Mesangial cell (primary cell): ENCODE data around the gene PCDHGC5. TPM values are rescaled to one million over a fixed set of nuclear protein-coding genes. Genes with fewer than 3 reads are reported as not detected.

Source experiments
- total RNA-seq: library from RNA; depleted of rRNA; stranded (reverse); fragments of >200 nt; gene quantifications from 2 replicates; pipeline ENCODE4 v1.2.3, GENCODE V29; 2015

Gene PCDHGC5
- 0.33 and 1.4 TPM in 2 replicates for total RNA-seq

DNA sequence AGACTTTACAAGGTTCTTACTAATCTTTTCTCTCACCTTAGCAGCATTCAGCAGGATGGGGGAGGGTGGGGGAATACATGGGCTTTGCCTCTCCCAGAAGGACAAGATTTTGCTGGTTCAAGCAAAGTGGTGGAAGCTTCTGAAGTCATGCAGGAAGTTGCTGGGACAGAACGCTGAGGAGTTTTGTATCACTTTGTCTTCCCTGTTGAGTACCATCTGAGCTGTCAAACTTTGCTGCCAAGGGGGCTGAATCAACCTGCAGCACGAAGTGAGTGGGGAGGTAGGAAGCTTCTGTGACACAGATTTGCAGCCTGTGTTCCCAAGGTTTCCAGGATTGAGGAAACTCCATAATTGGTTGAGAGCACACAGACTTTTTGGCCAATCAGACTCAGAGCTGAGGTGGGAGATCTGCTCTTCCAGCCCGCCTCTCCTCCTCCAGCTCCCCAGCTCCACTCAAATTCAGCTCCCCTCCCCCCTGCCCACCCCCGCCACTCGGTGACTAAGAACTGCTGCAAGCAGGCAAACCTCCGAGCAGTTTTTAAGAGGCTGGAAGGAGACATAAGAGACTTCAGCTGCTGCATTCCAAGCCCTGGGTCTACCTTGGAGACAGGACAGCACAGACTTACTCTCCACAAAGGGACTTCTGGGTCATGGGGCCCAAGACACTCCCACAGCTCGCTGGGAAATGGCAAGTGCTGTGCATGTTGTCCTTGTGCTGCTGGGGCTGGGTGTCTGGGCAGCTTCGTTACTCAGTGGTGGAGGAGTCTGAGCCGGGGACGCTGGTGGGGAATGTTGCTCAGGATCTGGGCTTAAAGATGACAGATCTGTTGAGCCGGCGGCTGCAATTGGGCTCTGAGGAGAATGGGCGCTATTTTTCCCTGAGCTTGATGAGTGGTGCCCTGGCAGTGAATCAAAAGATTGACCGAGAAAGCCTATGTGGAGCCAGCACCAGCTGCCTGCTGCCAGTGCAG lies at the start of gene PCDHGC5:
TSS of gene PCDHGC5 (plus strand) at position 491 of the 971 bp plus-strand sequence. CDS start at position 651, 160 bp downstream.

GRCh38 chr5:141475625-141476131 lies 13.2 kb upstream of the PCDHGC5 start, which contains the start of gene PCDHGC3:
PCDHGC3 (plus strand) TSS chr5:141475966; CDS start chr5:141476117, 151 bp downstream.

GRCh38 chr5:141484641-141485311 lies 4.1 kb upstream of the PCDHGC5 start, which contains the start of gene PCDHGC4:
PCDHGC4 (plus strand) TSS chr5:141485030; CDS start chr5:141485174, 144 bp downstream.

Other genes with a start within 250 kb of the PCDHGC5 start
- 0.16 and 1.0 TPM in 2 replicates for gene PCDHB15, start 243.7 kb upstream of the PCDHGC5 start, total RNA-seq
- 0.63 TPM in 1 of 2 replicates, not detected in the other for gene SLC25A2, start 185.0 kb upstream of the PCDHGC5 start, total RNA-seq
- 24.3 and 29.2 TPM in 2 replicates for gene TAF7, start 168.3 kb upstream of the PCDHGC5 start, total RNA-seq
- 0.33 and 0.51 TPM in 2 replicates for gene PCDHGA1, start 158.6 kb upstream of the PCDHGC5 start, total RNA-seq
- gene PCDHGA2, start 150.3 kb upstream of the PCDHGC5 start, total RNA-seq, result 1.1 and 4.1 TPM in 2 replicates
- gene PCDHGA3, start 145.3 kb upstream of the PCDHGC5 start, total RNA-seq, result 0.65 and 2.5 TPM in 2 replicates
- gene PCDHGB1, start 139.0 kb upstream of the PCDHGC5 start, total RNA-seq, result 0.49 and 2.9 TPM in 2 replicates
- 0.33 and 2.2 TPM in 2 replicates for gene PCDHGA4, start 134.1 kb upstream of the PCDHGC5 start, total RNA-seq
- gene PCDHGB2, start 129.1 kb upstream of the PCDHGC5 start, total RNA-seq, result 0.65 and 2.5 TPM in 2 replicates
- gene PCDHGA5, start 124.9 kb upstream of the PCDHGC5 start, total RNA-seq, result 0.33 and 1.5 TPM in 2 replicates
- gene PCDHGB3, start 118.8 kb upstream of the PCDHGC5 start, total RNA-seq, result 0.98 and 3.8 TPM in 2 replicates
- 1.6 and 5.6 TPM in 2 replicates for gene PCDHGA6, start 115.2 kb upstream of the PCDHGC5 start, total RNA-seq
- 0.49 and 4.1 TPM in 2 replicates for gene PCDHGA7, start 106.3 kb upstream of the PCDHGC5 start, total RNA-seq
- 4.2 and 7.1 TPM in 2 replicates for gene PCDHGB4, start 101.4 kb upstream of the PCDHGC5 start, total RNA-seq
- under 0.01 and 0.89 TPM in 2 replicates for gene PCDHGA8, start 96.4 kb upstream of the PCDHGC5 start, total RNA-seq
- gene PCDHGB5, start 91.1 kb upstream of the PCDHGC5 start, total RNA-seq, result 10.6 and 15.8 TPM in 2 replicates
- gene PCDHGA9, start 86.3 kb upstream of the PCDHGC5 start, total RNA-seq, result 0.98 and 6.1 TPM in 2 replicates
- gene PCDHGB6, start 81.1 kb upstream of the PCDHGC5 start, total RNA-seq, result 2.0 and 6.3 TPM in 2 replicates
- 2.8 and 10.5 TPM in 2 replicates for gene PCDHGA10, start 76.1 kb upstream of the PCDHGC5 start, total RNA-seq
- 5.1 and 18.1 TPM in 2 replicates for gene PCDHGB7, start 71.4 kb upstream of the PCDHGC5 start, total RNA-seq
- 5.4 and 10.4 TPM in 2 replicates for gene PCDHGA11, start 68.0 kb upstream of the PCDHGC5 start, total RNA-seq
- 3.4 and 13.8 TPM in 2 replicates for gene PCDHGA12, start 58.6 kb upstream of the PCDHGC5 start, total RNA-seq
- 36.5 and 60.1 TPM in 2 replicates for gene PCDHGC3, start 13.1 kb upstream of the PCDHGC5 start, total RNA-seq
- 0.38 and 0.81 TPM in 2 replicates for gene PCDHGC4, start 4.1 kb upstream of the PCDHGC5 start, total RNA-seq
- 58.8 and 101 TPM in 2 replicates for gene DIAPH1, start 129.9 kb downstream of the PCDHGC5 start, total RNA-seq
- gene HDAC3, start 147.8 kb downstream of the PCDHGC5 start, total RNA-seq, result 48.2 and 49.1 TPM in 2 replicates
- 4.6 and 5.8 TPM in 2 replicates for gene RELL2, start 147.9 kb downstream of the PCDHGC5 start, total RNA-seq
- 11.9 and 16.1 TPM in 2 replicates for gene FCHSD1, start 162.3 kb downstream of the PCDHGC5 start, total RNA-seq
- gene ARAP3, start 193.1 kb downstream of the PCDHGC5 start, total RNA-seq, result 6.0 and 7.2 TPM in 2 replicates